ENCODE results near the gene TDRKH.
A peak's percentile ranks its signal among the peaks of the same experiment; 100 is the strongest.

TDRKH gene

DNA sequence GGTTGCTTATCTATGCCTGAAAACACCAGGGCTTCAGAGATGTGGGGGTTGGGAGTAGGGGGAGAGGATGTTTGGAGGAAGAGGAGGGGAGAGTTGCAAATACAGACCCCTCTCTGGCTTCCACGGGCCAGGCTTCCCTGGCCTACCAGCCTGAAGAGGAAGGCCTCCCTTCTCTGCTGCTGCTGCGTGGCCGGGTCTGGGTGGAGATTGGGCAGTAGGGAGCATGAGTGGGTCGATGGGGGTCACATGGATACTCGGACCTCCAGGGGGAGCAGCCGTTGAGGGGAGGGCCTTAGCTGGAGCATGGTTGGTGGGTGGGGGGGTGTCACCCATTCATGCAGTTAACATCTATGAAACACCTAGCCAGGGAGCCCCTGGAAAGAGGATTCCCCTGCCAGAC is 39.8 kb upstream of the TDRKH start:
- no peaks in the 10 kb centered on the region for H3K9me3 ChIP-seq (ENCODE audit: insufficient read depth, low read length, severe bottlenecking)
- no peaks in the 10 kb centered on the region for H3K27me3 ChIP-seq (ENCODE audit: insufficient read depth, low read length, poor library complexity)
- TF ChIP-seq, protein P1, sequence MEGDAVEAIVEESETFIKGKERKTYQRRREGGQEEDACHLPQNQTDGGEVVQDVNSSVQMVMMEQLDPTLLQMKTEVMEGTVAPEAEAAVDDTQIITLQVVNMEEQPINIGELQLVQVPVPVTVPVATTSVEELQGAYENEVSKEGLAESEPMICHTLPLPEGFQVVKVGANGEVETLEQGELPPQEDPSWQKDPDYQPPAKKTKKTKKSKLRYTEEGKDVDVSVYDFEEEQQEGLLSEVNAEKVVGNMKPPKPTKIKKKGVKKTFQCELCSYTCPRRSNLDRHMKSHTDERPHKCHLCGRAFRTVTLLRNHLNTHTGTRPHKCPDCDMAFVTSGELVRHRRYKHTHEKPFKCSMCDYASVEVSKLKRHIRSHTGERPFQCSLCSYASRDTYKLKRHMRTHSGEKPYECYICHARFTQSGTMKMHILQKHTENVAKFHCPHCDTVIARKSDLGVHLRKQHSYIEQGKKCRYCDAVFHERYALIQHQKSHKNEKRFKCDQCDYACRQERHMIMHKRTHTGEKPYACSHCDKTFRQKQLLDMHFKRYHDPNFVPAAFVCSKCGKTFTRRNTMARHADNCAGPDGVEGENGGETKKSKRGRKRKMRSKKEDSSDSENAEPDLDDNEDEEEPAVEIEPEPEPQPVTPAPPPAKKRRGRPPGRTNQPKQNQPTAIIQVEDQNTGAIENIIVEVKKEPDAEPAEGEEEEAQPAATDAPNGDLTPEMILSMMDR (IDR thresholded peaks at IDR 0.05; ENCODE audit: borderline replicate concordance, extremely low read depth, low read length, poor library complexity, severe bottlenecking), result no peak
- TF ChIP-seq EZH2 (IDR thresholded peaks at IDR 0.05; ENCODE audit: borderline replicate concordance, low read depth, low read length, severe bottlenecking), result no peak
- peaks cover 75% of the 10 kb centered on the region for H3K4me1 ChIP-seq (ENCODE audit: insufficient read depth, low read length)
- peaks cover 12% of the 10 kb centered on the region for H3K79me2 ChIP-seq (ENCODE audit: insufficient read depth, low read length)
- H3K27ac ChIP-seq (ENCODE audit: low read length), result peak overlapping the region; percentile 91
- no peak overlapping the region for H3K4me2 ChIP-seq (ENCODE audit: insufficient read depth, low read length)
- no peak overlapping the region for H2AFZ ChIP-seq (ENCODE audit: low read depth, low read length)
- H3K4me3 ChIP-seq (ENCODE audit: low read depth in 1 of 2, low read length in 2 of 2), result no peak overlapping the region
- no peaks in the 10 kb centered on the region for H4K20me1 ChIP-seq (ENCODE audit: insufficient read depth, low read length)
- no peaks in the 10 kb centered on the region for H3K36me3 ChIP-seq (ENCODE audit: insufficient read depth, low read length)
- DNase-seq (no peak), ATAC-seq (ENCODE audit: insufficient read depth, low read depth) (no peak)
- peak overlapping the region; percentile 58; the same call in 1 of the 2 replicates for H3K9ac ChIP-seq (ENCODE audit: low read depth, low read length)

DNA sequence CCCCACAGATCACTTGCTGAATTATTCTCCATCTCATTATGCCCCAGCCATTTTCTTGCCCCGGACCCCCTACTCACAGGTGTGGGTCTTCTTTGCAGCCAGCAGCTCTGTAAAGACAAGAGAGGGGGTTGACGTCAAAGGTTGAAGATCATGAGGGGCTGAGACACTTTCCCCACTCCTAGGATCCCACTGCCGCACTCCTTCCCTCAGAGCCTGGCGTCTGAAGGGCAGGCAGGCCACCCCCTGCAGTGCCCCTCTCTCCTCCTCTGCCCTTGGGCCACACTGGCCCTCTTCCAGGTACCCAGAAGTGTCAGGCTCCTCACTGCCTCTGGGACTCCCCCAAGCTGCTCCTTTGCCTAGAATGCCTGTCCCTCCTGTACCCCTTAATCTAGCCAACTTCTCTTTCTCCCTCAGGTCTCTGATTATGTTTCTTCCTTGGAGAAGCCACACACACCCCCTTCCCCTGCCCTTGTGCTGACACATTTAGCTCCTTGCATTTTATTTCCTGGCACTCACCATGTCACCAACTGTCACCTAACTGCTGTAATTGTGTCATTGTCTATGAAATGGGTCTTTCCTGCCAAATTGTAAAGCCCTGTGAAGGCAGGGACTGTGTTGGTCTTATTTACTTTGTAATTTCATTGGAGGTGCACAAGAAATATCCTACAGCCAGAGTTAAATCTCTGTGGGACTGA is 39.2 kb upstream of the TDRKH start:
- H3K4me1 ChIP-seq (ENCODE audit: insufficient read depth, low read length), result peaks cover 79% of the 10 kb centered on the region
- ATAC-seq (ENCODE audit: insufficient read depth, low read depth) (peak; percentile 20), DNase-seq (peak; percentile 46)
- no peaks in the 10 kb centered on the region for H4K20me1 ChIP-seq (ENCODE audit: insufficient read depth, low read length)
- no peaks in the 10 kb centered on the region for H3K9me3 ChIP-seq (ENCODE audit: insufficient read depth, low read length, severe bottlenecking)
- H3K4me3 ChIP-seq (ENCODE audit: low read depth in 1 of 2, low read length in 2 of 2), result no peak overlapping the region
- H3K27me3 ChIP-seq (ENCODE audit: insufficient read depth, low read length, poor library complexity), result no peaks in the 10 kb centered on the region
- no peaks in the 10 kb centered on the region for H3K36me3 ChIP-seq (ENCODE audit: insufficient read depth, low read length)
- no peak for TF ChIP-seq EZH2 (IDR thresholded peaks at IDR 0.05; ENCODE audit: borderline replicate concordance, low read depth, low read length, severe bottlenecking)
- TF ChIP-seq, protein P1 (IDR thresholded peaks at IDR 0.05; ENCODE audit: borderline replicate concordance, extremely low read depth, low read length, poor library complexity, severe bottlenecking), result no peak
- H2AFZ ChIP-seq (ENCODE audit: low read depth, low read length), result no peak overlapping the region
- peak overlapping the region; percentile 91 for H3K27ac ChIP-seq (ENCODE audit: low read length)
- peaks cover 17% of the 10 kb centered on the region for H3K79me2 ChIP-seq (ENCODE audit: insufficient read depth, low read length)
- H3K9ac ChIP-seq (ENCODE audit: low read depth, low read length), result peak overlapping the region; percentile 58
- peak overlapping the region; percentile 66 for H3K4me2 ChIP-seq (ENCODE audit: insufficient read depth, low read length)

DNA sequence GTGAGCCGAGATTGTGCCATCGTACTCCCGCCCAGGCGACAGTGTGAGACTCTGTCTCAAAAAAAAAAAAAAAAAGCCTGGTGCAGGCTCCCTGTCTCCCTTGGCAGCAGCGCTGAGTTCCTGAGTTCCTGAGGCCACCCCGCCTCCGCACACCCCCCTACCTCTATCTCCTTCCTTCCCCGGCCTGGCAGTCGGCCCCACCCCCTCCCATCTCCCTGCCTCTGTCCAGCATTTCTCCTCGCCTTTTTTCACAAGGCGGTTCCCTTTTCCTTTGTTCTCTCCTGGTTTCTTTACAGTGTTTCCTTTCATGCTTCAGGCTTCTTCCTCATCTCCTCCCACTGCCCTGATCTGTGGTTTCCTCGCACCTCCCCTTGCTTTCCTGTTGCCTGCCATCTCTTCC is 38.6 kb upstream of the TDRKH start:
- DNase-seq, result peak; percentile 64
- no peak overlapping the region for H3K4me3 ChIP-seq (ENCODE audit: low read depth in 1 of 2, low read length in 2 of 2)
- TF ChIP-seq, protein P1 (IDR thresholded peaks at IDR 0.05; ENCODE audit: borderline replicate concordance, extremely low read depth, low read length, poor library complexity, severe bottlenecking), result no peak
- no peaks in the 10 kb centered on the region for H3K27me3 ChIP-seq (ENCODE audit: insufficient read depth, low read length, poor library complexity)
- H2AFZ ChIP-seq (ENCODE audit: low read depth, low read length), result peak overlapping the region; percentile 59
- H4K20me1 ChIP-seq (ENCODE audit: insufficient read depth, low read length), result no peaks in the 10 kb centered on the region
- peak overlapping the region; percentile 58 for H3K9ac ChIP-seq (ENCODE audit: low read depth, low read length)
- peaks cover 22% of the 10 kb centered on the region for H3K79me2 ChIP-seq (ENCODE audit: insufficient read depth, low read length)
- H3K36me3 ChIP-seq (ENCODE audit: insufficient read depth, low read length), result no peaks in the 10 kb centered on the region
- ATAC-seq (ENCODE audit: insufficient read depth, low read depth), result peak; percentile 39
- peak overlapping the region; percentile 66 for H3K4me2 ChIP-seq (ENCODE audit: insufficient read depth, low read length)
- peaks cover 79% of the 10 kb centered on the region for H3K4me1 ChIP-seq (ENCODE audit: insufficient read depth, low read length)
- H3K9me3 ChIP-seq (ENCODE audit: insufficient read depth, low read length, severe bottlenecking), result no peaks in the 10 kb centered on the region
- peak overlapping the region; percentile 91 for H3K27ac ChIP-seq (ENCODE audit: low read length)

All from DND-41 (cell line).